ENCODE measurements around the gene SCLY.

SCLY gene

GRCh38 chr2:238075397-238075796 lies 14.6 kb downstream of the SCLY start:
- DNase-seq (ENCODE audit: low read depth) = no peak

- DNase-seq (ENCODE audit: low read depth) = no peak
These were observed 16.5 kb downstream of the SCLY start for GRCh38 chr2:238077292-238077691.

- DNase-seq (ENCODE audit: low read depth) = no peak
These were observed 19.1 kb downstream of the SCLY start for GRCh38 chr2:238079874-238080327.

- no peak for DNase-seq (ENCODE audit: low read depth)
These were observed 19.7 kb downstream of the SCLY start for GRCh38 chr2:238080518-238080917.

- no peak for DNase-seq (ENCODE audit: low read depth)
These were observed 20.3 kb downstream of the SCLY start for GRCh38 chr2:238081150-238081549.

GRCh38 chr2:238081561-238081960 lies 20.8 kb downstream of the SCLY start:
- DNase-seq (ENCODE audit: low read depth) = no peak

- DNase-seq (ENCODE audit: low read depth) = no peak
These were observed 21.4 kb downstream of the SCLY start for GRCh38 chr2:238082151-238082550.

GRCh38 chr2:238082827-238083226 lies 22.0 kb downstream of the SCLY start:
- DNase-seq (ENCODE audit: low read depth) = no peak

GRCh38 chr2:238083919-238084318 lies 23.1 kb downstream of the SCLY start:
- no peak for DNase-seq (ENCODE audit: low read depth)

GRCh38 chr2:238084761-238085160 lies 24.0 kb downstream of the SCLY start:
- DNase-seq (ENCODE audit: low read depth) = no peak

- DNase-seq (ENCODE audit: low read depth) = no peak
These were observed 25.1 kb downstream of the SCLY start for GRCh38 chr2:238085899-238086298.

- no peak for DNase-seq (ENCODE audit: low read depth)
These were observed 26.4 kb downstream of the SCLY start for GRCh38 chr2:238087211-238087610.

- DNase-seq (ENCODE audit: low read depth) = no peak
These were observed 30.1 kb downstream of the SCLY start for GRCh38 chr2:238090887-238091286.

- no peak for DNase-seq (ENCODE audit: low read depth)
These were observed 30.7 kb downstream of the SCLY start for GRCh38 chr2:238091436-238092060.

GRCh38 chr2:238092486-238093035 lies 31.8 kb downstream of the SCLY start:
- DNase-seq (ENCODE audit: low read depth) = no peak

- DNase-seq (ENCODE audit: low read depth) = no peak
These were observed 32.7 kb downstream of the SCLY start for GRCh38 chr2:238093181-238094140.

GRCh38 chr2:238094438-238095022 lies 33.7 kb downstream of the SCLY start:
- no peak for DNase-seq (ENCODE audit: low read depth)

GRCh38 chr2:238095143-238095542 lies 34.3 kb downstream of the SCLY start:
- DNase-seq (ENCODE audit: low read depth) = no peak

- DNase-seq (ENCODE audit: low read depth) = no peak
These were observed 35.7 kb downstream of the SCLY start for GRCh38 chr2:238096311-238097011.

GRCh38 chr2:238097201-238097987 lies 36.6 kb downstream of the SCLY start:
- no peak for DNase-seq (ENCODE audit: low read depth)
